ENCODE measurements around the gene LRRC8C. TPM values are rescaled to one million over a fixed set of nuclear protein-coding genes. Genes with fewer than 3 reads are reported as not detected.
A peak's percentile ranks its signal among the peaks of the same experiment; 100 is the strongest.

The LRRC8C gene
- total RNA-seq, 1 donor from 2014 or later = 7.7 TPM

DNA sequence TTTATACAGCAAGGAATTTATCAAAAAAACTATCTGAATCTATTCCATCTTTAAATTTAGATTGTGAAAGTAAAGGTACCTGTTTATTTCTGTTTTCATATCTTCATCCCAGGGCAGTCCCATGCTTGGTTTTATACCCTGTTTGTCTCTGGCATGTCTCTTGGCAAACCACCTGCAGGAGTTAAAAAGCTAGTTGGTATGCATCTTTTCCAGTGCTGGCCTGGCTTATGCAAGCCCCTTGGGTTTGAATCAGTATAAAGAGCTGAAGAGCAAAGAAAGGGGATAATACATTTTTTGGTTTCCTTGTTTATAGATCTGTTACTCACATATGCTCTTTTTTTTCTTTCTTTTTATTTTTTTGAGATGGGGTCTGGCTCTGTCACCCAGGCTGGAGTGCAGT, 37.8 kb downstream of the LRRC8C start:
- DNase-seq (ENCODE audit: low spot score) = no peak

DNA sequence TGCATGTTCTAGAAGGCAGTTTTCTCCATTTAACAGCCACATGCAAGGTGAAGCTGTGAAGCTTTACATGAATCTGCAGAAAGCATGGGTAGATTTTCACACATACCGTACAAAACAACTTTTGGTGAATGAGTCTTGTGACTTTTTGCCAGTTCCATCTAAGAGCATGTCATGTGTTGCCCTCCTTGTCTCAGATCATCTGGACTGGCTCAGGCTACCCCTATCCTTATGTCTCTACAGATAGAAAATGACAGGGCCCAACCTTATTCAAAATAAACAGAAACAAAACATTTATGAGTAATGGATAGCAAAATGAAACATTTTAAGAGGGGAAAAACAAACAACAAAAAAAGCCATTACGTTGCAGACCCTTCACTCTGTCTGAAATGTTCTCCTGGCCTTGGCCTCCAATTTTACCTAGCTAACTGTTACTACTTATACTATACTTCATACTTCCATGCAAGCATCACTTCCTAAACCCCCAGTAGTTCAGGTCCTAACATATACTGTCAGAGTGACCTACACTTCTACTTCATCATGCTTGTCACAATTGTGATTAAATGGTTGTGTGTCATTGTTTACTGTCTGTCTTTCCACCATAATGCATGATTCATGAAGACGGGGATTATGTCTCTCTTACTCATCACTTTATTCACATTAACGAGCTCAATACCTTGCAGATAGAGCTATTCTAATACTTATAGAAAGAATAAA, 39.0 kb downstream of the LRRC8C start:
- no peak for DNase-seq (ENCODE audit: low spot score)

DNA sequence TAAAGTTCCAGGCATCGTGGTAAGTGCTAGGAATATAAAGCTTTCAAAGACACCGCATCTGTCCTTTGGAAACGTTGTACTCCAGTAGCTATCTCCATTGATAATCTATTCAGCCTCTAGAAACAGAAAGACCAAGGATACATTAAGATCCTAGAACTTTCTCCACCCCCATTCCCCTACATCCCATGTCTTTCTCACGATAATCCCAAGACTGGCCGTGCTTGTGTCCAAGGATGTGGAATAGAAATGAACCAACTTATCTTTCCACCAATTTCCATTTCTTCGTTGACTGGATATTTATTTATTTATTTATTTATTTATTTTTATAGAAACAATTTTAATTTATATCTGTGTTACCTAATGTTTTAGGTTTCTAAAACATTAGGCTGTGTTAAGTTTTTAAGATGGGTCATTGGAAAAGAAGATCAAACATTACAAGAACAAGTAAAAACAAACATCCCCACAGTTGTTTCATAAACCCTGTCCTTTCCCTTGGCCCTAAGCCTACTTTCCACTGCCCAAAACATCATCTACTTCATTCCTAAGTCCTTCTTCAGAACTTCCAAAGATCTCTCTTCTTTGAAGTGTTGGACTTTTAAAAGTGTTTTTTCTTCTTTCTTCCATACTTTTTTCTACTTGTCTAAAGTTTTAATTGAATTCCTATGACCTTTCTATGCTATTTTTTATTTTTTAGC, 39.7 kb downstream of the LRRC8C start:
- DNase-seq (ENCODE audit: low spot score) = no peak

DNA sequence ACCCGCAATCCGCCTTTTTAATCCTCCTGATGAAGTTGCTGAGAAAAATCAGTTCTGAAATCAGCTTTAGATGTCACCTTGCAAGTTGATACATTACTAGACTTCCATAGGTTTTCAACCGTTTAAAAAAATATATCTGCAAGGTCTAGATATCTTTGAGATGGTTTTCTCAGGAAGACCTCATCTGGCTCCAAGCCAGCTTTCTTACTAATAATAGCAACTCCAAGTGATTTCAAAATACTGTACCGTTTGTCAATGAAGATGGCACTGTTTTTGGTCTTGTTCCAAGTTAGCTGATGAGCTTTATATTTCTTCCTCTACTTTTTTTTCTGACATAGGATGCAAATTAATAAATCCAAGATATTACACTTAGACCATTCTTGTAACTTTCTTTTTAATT, 40.3 kb downstream of the LRRC8C start:
- no peak for DNase-seq (ENCODE audit: low spot score)

DNA sequence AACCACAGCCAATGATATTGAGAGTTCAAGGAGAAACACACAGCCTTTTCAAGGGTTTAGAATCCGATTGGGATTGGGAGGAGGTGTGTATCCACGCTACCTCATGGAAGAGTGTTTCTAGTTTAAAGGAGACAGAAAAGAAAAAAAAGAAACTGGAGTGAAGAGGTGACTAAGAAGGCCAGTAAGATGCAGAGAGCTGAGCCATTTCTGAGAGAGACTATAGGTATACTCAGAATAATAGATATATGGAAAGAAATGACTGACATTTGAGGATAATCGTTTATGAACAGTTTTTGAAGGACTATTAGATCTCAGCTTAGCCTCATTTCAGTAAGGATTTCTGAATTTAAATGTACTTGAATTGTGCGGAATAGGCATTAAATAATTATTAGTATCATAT, 42.8 kb downstream of the LRRC8C start:
- DNase-seq (ENCODE audit: low spot score) = no peak

DNA sequence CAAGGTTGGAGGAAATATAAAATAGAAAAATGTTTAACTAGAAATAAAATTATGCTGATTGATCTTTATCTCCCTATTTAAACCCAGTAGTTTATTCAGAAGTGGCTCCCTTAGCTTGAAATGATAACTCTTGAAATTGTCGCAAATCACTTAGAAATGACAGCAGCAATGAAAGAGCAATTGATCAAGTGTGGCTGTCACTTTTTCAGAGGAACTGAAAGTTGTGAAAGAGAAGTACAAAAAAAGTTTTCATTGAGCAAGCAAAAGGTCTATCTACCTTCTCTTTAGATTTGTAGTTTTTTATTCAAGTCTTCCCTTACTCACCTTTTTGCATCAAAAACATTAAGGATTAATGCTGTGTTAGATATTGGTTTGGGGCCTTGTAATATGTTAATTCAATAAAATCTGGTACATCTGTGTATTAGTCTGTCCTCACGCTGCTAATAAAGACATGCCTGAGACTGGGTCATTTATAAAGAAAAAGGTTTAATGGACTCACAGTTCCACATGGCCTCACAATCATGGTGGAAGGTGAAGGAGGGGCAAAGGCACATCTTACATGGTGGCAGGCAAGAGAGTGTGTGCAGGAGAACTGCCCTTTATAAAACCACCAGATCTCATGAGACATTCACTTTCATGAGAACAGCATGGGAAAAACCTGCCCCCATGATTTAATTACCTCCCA, 48.3 kb downstream of the LRRC8C start:
- DNase-seq (ENCODE audit: low spot score) = no peak

DNA sequence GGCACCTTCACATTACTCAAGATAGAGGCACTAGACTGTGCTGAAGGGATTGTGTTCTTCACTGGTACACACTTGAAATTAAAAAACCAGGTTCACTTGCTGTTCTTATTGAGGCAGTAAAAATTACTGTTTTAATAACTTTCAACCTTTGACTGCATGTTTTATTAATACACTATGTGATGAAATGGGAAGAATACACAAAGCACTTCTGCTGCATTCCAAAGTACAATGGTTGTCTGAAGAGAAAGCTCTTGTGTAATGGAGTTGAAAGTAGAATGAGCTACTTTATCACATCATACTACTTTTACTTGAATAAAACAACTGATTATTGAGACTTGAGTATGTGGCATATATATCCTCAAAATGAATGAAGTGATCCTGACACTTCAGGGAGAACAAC, 49.7 kb downstream of the LRRC8C start:
- no peak for DNase-seq (ENCODE audit: low spot score)

DNA sequence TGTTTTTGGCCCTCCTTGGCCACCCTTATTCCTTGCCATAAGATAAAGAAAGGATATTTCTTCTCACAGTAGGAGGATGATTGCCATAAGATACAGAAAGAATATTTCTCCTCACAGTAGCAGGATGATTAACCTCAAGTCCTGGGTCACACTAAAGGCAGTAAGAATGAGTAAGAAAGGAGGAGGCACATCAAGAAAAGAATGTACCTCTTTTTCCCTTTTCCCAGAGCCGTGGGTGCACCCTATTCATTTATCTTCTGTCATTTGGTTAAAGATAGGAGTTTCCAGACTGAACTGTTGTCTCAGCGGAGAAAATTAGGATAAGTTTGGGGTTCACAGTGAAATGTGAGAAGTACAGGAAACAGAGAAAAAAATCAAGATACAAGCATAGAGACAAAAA, 52.5 kb downstream of the LRRC8C start:
- no peak for DNase-seq (ENCODE audit: low spot score)

DNA sequence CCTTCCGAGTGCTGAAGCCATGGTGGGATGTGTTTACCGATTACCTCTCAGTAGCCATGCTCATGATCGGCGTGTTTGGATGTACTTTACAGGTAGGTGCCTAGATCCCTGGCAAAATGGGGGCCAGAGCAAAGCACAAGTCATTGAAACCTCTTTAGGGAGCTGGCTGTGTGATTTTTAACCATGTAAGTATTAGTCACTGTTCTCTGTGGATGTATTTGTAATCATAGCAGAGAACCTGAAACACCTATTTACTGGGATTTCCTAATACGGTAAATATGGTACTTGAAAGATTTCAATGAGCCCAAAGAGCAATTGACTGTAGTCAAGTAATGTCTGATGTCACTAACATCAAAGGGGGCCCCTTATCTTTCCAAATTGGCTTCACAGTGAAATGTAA, 53.6 kb downstream of the LRRC8C start:
- no peak for DNase-seq (ENCODE audit: low spot score)

DNA sequence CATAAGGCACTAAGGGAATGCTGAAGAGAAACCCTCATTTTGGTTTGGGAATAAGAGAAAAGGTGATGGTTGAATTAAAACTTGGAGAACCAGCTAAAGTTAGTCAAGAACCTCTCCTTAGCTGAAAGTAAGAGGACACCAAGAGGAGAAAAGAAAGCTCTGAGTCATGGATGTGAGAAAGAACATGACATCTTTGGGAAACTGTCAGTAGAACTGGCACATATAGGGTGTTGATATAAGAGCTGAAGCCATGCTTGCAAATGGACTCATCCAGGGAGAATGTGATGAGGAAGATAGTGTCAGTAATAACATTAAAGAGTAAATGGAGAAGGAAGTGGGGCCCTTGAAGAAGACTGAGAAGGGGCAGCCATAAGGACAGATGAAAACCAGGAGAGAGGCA, 54.3 kb downstream of the LRRC8C start:
- DNase-seq (ENCODE audit: low spot score) = no peak

DNA sequence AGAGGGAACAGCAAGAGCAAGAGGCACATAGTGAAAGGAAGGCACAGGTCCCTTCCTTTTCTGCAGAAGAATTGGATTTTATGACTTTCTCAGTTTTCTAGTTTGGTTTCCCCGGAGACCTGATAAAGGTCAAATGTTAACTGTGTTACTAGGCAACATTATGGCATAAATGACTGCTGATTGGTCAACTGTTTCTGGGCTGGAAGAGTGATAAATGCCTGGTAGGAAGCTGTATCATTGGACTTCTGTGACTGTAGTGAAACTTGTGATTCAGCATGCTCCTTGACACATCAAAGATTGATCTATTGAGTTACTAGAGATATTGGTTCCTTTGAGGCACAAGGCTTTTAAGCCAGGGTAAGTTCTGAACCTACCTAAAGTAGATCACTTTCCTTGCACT, 55.7 kb downstream of the LRRC8C start:
- no peak for DNase-seq (ENCODE audit: low spot score)

DNA sequence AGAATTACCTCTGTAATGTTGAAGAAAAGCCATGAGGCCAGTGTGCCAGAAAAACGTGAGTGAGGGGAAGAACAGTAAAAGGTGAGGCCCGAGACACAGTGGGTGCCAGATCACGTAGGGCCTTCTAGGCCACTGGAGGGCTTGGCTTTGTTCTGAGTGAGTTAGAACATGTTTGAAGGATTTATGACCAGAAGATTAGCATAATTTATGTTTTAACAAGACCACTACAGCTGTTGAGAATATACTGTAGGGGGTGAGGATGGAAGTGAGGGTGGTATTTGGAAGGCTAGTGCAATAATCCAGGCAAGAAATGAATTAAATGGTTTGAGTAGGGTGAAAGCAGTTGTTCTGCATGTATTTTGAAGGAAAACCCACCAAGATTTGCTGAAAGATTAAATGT, 56.3 kb downstream of the LRRC8C start:
- no peak for DNase-seq (ENCODE audit: low spot score)

DNA sequence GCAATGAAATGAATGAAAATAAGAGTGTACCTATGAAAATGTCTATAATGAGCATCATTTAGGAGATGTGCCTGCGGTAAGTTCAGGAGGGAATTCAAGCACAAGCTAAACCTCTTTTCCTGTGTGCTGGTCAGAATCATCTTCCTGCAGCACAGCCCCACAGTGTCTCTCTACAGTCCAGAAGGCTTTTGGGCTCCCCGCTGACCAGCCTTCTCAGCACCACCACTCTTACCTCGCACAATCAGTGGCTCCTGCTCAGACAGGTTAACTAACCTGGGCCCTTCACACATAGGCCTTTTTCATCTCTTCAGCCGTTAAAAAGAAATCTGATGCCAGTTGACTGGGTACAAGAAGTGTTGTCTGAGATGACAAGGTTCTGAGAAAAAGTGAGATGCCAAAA, 57.7 kb downstream of the LRRC8C start:
- no peak for DNase-seq (ENCODE audit: low spot score)

DNA sequence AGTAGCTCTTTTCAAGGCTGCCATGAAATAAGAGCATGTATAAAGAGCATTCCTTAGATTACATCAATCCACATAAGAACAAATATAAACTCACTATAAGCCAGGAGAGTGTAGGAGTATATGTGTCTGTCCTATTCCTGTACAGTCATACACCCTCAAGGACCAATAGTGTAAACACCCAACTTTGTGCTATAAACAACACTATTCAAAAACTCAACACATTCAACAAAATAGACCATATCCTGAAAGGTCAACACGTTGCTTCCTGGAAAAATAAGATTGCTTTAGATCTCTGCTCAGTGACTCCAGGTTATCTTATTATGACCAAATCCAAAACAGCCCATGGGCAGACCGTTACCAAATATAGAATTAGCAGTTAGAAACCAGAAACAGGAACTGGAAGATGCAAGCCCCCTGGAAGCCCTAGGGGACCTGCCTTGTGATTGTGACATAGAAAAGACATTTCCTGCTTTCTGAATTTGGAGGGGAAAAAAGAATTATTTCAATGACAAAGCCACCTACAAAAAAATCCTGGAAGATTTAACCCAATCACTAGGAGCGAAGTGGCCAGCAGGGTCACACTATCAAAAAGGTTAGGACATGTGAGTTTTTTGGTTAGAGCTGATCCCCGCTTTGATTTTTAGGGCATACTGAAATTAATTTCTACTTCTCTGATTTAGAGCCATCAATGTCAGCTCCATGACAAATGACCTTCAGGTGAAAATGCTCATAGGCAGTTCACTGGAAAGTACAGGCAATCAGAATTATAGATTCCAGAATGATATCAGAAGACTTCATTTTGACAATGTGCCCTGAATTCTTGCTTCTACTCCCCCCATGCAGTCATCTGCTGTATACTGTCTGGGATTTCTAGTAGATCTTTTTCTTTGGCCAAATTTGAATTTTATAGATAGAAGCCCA, 59.9 kb downstream of the LRRC8C start:
- DNase-seq (ENCODE audit: low spot score) = peak; percentile 46

DNA sequence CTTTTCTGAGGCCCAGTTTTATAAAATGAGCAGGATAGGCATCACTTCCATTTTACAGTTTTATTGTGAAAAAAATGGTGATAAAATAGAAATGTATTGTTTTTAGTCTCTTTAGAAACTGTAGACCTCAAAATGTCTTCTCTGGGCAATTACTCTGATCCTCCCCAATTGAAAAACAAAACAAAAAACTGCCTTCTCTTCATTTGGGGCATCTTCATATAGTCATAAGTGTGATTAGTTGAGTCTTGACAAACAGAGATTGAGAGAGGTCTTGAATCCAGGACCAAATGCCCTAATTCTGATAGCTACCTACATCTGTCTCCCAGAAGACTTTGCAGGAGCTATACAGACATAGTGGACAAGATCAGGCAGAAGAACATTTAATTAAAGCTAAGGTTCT, 62.9 kb downstream of the LRRC8C start:
- no peak for DNase-seq (ENCODE audit: low spot score)

DNA sequence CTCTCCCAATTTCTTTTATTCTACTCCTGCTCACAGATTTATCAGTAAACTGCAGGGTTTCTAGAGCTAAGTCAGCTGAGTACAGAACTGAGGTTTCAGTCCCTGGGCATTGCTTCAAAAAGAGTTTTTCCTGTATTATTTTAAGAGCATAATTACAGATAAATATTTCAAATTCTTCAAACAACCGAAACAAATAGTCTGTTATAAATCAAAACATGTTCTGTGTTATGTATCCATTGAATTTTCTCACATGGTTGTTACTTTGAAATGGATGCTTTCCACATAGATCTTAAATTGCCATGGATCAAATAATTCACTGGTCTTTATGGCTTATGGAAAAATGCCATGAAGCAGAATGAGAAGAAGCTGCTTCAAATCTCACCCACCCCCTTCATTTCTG, 64.5 kb downstream of the LRRC8C start:
- peak; percentile 86 for DNase-seq (ENCODE audit: low spot score)

DNA sequence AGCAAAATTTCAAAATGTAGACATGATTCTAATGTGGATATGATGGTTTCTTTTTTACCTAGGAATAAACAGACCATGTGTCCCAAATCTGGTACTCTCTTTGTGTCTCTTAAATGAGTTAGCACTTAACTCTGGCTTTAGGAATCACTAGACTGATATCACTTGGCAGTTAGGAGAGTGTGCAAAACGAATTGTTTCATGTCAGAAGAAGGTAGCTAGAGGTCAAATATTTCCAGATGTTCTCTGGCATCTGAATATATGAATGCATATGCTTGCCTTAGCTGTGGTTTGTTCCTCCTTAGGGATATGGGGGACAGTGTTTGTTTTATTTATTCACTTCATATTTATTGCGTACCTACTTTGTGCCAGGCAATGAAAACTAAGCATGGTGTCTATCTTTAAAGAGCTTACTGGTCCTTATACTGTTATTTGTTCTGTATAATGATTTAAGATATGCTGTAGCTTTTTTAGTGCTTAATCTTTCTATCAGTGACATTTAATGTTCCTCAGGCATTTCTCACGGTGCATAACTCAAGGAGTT, 65.2 kb downstream of the LRRC8C start:
- peak; percentile 74 for DNase-seq (ENCODE audit: low spot score)

DNA sequence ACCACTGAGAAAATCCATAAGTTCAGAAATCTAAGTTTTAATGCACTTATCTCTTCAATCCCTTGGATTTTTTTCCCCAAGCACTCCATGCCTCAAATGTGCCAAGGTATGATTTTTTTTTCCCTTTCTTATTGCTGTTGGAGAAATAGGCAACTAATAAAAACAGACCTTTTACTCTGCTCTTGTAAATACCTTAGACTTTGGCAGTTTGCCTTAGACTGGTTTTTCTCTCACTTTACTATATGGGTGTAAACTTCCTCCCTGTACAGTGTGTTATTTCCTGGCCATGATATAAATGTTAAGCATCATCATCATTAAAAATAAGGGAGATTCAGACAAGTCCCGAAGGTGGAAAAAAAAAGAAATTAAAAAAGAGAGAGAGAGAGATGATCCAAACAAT, 65.7 kb downstream of the LRRC8C start:
- peak; percentile 59 for DNase-seq (ENCODE audit: low spot score)

DNA sequence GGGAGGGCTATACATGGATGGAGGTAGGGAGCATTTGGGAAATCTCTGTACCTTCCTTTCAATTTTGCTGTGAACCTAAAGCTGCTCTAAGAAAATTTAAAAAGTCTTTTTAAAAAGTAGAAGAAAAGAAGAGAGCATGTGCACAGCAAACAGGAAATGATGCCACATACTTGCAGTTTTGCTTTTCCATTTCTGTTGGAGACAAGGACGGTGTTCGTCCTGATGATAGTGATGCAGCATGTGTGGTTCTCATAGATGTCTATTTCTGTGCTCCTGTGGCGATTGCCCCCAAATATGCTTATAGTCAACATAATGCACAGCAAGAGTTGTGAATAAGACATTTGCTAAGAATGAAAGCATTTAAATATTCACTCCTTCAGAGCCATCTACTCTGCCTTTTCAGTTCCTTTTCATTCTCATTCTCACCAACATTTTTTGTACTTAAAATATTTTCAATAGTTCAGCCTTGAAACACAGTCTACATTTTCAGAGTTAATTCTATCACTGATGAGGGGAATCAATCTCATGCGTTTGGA, 66.6 kb downstream of the LRRC8C start:
- no peak for DNase-seq (ENCODE audit: low spot score)

DNA sequence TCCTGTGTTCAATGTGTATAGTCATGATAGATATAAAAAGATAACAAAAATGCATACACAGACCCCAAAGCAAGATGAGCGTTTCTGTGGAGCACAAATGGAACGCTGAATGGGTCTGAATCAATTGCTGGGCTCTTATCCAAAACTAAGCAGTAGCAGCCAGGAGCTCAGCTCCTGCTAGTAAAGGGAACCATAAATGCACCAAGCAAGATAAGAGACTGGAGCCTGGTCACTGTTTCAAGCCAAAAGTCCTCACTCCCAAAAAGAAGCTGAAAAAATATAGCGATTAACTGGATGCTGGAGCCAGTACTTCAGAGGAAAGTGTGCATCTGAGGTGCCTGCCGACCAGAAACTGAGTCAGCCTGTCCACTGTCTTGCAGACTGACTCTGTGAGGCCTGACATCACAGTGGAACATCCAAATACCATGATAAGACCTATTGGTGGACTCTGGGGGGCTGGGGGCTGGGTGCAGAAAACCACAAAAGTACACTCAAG, 68.9 kb downstream of the LRRC8C start:
- peak; percentile 86 for DNase-seq (ENCODE audit: low spot score)

DNA sequence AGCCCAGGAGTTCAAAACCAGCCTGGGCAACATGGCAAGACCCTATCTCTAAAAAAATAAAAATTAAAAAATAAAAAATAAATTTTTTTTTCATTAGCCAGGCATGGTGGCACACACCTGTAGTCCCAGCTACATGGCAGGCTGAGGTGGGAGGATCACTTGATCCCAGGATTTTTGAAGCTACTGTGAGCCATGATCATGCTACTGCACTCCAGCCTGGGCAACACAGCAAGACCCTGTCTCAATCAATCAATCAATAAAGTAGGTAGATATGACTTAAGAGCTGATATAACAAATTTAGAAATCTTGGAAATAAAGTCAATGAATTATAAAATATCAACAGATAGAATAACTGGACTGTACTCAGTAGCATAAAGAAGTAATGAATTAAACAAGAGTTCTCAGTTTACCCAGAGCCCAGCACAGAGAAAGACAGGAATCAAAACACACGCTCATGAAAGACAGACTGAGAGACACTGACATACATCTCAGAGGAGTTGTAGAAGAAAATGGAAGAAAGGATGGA, 69.7 kb downstream of the LRRC8C start:
- no peak for DNase-seq (ENCODE audit: low spot score)

All from umbilical cord (tissue), 2 donors.